Limb (tissue), 2 donors: ENCODE results near the gene CPNE7.

ENCODE experiments used
- DNase-seq, 2 donors: peaks; one replicate each; pipeline ENCODE4 v3.0.0-alpha.2; 2016; ENCODE audit errors: extremely low spot score in 2 of 2

Gene CPNE7

DNA sequence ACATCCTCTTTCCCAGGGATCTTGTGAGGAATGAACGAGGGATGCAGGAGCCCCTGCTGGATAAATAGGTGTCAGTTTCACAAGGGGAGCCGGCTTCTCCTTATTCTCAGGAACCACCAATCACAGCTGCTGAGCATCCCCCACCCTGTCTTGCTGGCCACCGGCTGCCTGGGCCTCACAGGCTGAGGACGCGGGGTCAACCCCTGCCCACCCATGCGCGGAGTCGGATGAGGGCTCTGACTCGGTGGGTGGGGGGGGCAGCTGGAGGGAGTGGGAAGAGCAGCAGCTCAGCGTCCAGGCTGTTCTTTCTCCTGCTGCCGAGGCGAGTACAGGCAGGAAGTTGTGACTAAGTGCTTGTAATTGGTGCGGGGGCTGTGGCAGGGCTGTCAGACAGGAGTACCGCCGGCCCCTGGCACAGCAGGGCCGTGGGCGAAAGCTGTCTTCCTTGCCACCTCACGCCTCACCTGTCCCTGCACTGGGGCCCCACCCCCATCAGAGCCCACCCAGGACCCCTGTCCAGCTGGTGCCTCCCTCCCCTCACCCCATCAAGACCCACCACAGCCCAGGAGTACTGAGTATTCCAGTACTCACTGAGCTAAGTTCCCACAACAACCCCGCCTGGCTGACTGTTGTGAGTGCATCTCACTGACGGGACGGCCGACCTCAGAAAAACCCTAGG, 26.9 kb downstream of the CPNE7 start:
- peak; percentile 24 to 72 for DNase-seq

GRCh38 chr16:89602952-89603590, 27.5 kb downstream of the CPNE7 start:
- no peak for DNase-seq

DNA sequence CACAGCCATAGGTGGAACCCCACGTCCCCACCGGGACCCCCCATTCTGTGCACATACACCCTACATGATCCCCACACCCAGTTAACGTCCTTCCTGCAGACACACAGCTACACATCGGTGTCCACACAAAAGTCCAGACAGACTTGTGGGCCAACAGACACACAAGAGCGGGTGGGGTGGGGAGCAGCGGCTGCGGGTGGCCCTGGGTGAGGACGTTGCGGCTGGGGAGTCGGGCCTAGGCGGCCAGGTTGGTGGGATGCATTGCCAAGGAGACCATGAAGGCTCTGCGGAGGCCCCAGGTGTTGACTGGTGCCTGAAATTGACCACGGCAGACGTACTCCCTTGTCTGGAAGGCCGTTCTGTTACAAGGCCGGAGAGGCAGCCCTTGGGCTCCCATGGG, 29.2 kb downstream of the CPNE7 start:
- no peak for DNase-seq

DNA sequence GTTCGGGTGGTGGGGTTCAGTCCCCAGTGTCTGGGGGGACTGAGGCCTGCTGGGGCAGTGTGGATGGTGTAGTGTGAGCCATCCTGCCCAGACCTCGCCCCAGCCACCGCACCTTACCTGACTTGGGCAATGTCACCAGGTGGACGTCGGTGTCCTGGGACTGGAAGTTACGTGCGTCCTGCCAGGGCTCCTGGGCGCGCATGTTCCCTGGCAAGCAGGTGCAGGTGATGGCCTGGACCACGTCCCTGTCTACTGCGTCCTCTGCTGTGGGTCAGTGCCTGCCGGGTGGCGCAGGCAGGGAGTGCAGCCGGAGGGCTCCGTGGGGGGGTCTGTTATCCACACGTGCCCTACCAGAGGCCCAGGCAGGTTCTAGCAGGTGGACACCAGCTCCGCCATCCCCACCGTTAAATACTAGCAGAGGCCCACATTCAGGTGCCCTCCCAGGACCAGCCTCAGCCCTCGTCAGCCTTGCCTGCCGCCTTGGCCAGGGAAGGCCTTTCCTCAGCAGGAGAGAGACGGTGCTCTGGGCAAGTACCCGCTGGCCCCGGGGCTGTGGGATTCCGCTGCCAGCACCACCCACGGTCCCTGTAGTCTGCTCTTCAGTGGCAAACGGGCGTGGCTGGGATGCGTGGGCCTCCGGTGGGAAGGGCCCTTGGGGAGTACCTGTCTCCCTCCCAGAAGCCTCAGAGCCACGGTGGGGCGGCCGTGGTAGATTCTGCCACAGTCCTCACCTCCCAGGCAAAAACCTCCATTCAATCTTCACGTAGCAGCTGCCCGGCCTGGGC, 29.8 kb downstream of the CPNE7 start:
- DNase-seq = no peak

DNA sequence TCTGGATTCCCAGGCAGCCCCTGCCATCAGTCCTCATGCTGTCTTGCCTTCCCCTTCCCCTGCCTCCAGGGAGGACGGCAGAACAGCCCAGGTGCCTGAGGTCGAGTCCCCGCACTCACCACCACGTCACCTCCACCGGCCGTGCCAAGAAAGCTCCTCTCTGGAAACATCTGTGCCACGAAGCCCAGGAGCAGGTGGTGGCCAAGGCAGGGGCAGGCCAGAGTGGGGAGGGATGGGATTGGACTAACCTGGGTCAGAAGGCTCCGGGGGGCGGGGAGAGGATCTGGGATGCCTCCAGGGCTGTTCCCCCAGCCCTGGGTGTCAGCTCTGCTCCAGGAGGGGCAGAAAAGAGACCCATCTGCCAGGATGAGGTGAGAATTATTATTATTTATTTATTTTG, 30.4 kb downstream of the CPNE7 start:
- DNase-seq = no peak

GRCh38 chr16:89607453-89607852, 31.9 kb downstream of the CPNE7 start:
- DNase-seq = no peak

DNA sequence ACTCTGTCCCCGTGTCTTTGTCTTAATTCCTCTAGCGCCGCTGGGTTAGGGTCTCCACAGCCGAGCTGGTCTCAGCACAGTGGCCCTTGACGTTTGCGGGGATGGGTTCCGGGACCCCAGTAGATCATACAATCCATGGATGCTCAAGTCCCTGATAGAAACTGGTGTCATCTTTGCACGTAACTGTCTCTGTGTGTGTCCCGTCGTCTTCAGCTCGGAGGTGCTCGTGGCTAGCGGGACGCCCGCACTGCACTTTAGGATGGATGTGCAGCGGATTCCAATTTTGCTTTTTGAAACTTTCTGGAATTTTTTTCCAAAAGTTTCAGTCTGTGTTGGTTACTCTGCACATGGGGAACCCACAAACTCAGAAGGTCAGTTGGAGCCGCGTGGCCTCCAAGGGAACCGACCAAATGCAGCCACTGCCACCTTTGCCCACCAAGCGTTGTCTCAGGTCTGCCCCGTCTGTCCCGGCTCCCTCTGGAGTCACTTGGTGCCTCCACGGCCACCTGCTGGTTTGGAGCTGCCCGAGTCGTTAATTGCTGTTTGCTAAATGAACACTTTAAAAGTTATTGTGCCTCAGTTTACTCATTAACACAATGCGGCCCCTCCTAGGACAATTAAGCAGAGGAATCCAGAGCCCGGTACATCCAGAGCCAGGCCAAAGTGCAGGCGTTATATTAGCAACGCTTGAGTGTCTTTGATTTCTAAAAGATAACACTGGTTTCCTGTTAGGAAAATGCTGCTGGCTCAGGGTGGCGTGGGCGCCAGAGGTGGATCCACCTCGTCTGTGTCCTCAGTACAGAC, 32.6 kb downstream of the CPNE7 start:
- no peak for DNase-seq

GRCh38 chr16:89610108-89610453, 34.5 kb downstream of the CPNE7 start:
- DNase-seq = no peak

DNA sequence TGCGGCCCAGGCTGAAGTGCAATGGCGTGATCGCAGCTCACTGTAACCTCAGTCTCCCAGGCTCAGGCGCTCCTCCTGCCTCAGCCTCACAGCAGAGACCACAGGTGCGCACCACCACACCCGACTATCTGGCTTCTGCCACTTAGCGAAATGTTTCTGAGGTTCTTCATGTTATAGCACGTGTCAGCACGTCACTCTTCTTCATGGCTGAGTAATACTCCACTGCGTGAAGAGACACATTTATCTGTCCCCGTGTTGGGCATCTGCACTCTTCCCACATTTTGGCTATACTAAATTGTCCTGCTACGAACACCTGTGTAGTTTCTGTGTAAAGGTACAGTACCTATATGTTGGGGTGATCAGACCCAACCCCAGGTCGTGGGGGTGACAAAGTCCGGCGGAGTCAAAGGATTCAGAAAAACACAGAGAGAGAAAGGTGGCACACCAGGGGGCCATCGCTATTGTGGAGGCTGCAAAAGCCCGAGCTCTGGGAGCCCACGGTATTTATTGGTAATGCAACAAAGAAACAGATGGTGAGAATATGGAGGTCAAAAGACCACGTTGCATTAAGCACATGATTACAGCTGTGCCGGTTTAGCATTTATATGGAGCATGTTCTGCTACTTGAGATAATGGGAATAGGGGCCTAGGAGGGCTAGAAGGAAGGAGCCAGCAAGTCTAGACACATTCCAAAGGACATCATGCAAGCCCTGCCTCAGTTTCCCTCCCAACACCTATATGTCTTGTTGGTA, 37.0 kb downstream of the CPNE7 start:
- no peak for DNase-seq

DNA sequence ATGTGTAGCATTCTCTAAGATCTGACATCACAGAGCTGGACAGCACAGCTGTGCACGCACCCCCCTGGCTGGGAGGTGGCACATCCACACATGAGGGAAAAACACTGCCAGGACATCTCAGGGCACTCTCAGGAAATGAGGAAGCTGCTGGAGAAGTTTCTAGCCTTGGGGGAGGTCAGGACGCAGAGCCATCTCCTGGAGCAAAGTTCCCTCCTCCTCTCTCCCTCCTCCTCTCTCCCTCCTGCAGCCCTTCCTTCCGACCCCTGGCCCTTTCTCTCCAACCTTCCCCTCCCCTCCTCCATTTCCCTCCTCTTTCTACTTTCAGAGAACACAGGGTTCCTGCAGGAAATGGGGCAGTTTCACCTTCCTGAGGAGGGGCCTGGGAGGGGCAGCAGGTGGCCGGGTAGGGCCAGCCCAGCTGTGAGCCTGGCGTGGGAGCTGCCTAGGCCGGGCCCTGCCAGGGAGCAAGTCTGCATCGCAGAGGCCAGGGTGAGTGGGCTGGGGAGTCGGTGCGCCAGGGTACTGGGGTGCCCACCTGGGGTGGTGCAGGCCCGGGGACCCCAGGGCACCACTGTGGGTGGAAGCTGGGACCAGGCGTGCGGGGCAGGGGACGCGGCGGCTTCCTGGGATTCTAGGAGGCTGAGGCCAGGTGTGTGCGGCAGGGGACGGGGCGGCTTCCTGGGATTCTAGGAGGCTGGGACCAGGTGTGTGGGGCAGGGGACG, 37.8 kb downstream of the CPNE7 start, which contains the start of gene DPEP1:
DPEP1 (plus strand) TSS at position 412 of the 723 bp plus-strand sequence. CDS start 16,769 bp downstream, outside the sequence.
- no peak for DNase-seq

DNA sequence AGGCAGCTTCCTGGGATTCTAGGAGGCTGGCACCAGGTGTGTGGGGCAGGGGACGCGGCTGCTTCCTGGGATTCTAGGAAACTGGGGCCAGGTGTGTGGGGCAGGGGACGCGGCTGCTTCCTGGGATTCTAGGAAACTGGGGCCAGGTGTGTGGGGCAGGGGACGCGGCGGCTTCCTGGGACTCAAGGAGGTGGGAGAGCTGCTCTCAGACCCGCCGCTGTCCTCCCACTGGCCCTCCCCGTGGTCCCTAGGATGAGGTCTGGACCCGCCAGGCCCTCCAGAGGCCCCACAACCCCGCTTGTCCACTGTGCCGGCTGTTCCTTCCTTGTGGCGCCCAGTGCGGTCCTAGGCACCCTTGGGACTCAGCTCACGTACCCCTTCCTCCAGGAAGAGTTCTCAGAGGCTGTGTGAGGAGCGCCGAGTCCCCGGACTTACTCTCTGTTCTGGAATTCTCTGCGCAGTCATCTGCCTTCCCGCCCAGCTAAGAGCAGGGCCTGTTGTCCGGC, 38.4 kb downstream of the CPNE7 start:
- no peak for DNase-seq

DNA sequence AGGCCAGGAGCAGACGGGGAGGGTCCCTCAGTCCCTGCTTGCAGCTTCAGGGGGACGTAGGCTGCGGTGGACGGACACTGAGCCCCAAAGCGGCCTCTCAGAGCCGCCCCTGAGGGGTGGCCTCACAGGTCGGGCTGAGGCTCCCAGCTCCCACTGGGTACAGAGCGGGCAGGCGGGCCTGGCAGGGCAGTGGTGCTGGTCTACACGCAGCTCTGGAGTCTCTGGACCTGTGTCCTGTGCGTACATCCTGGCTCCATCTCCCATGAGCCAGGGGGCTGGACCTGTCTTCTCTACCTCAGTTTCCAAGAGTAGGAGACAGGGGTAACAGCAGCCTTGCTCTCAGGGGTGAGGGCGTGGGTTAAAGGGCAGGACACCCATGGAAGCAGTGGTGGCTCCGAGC, 39.6 kb downstream of the CPNE7 start:
- no peak for DNase-seq

- DNase-seq = no peak
These were observed 40.1 kb downstream of the CPNE7 start for GRCh38 chr16:89615596-89616090.

DNA sequence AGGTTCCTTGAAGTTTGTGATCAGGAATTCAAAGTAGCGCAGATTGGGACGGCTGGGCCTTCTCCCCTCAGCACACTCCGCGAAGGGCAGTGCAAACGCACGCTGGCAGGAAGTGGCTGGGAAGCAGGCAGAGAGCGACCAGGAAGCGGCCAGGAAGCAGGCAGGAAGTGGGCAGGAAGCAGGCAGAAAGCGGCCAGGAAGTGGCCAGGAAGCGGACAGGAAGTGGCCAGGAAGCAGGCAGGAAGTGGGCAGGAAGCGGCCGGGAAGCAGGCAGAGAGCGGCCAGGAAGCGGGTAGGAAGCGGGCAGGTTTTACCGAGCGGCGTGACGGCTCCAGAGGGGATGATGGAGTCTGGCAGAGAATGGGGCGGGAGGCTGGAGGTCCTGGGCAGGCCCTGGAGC, 41.1 kb downstream of the CPNE7 start:
- DNase-seq = no peak

- no peak for DNase-seq
These were observed 41.5 kb downstream of the CPNE7 start for GRCh38 chr16:89617036-89617435.

GRCh38 chr16:89618109-89618998, 42.8 kb downstream of the CPNE7 start:
- DNase-seq = no peak

DNA sequence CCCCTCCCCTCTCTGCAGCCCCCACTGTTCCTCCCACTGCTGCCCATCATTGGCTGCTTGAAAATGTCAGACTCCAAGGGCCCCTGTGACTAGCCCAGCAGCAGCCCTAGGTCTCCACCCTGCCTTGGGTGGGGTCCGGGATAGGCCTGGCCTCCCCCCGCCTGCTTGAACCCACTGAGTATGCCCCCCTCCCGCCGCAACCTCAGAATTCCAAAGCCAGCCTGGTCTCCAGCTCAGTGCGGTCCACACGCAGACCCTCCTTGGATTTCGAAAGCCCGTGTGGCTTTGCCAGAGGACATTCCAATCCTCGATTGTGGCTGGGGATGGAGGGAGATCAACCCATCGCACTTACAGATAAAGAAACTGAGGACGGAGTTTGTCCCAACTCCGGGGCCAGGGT, 44.3 kb downstream of the CPNE7 start:
- DNase-seq = no peak

DNA sequence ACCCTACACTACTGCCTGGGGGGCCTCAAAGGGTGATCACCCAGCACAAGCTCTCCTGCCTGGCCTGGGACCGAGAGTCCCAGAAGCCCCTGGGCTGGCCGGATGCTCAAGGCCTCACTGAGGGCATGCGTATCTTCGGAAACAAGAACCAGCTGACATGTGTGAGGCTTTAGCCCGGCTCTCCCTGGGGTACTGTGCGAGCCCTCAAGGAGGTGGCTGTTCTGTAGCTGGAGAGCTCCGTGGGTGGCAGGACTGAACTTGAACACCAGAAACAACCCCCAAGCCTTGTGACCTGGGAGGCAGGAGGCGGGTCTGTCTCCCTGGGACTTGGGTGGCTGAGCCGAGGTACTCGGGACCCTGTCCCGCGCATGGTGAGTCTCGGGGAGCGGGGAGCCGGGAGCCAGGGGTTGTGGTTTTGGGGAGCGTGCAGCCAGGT, 44.9 kb downstream of the CPNE7 start:
- no peak for DNase-seq

DNA sequence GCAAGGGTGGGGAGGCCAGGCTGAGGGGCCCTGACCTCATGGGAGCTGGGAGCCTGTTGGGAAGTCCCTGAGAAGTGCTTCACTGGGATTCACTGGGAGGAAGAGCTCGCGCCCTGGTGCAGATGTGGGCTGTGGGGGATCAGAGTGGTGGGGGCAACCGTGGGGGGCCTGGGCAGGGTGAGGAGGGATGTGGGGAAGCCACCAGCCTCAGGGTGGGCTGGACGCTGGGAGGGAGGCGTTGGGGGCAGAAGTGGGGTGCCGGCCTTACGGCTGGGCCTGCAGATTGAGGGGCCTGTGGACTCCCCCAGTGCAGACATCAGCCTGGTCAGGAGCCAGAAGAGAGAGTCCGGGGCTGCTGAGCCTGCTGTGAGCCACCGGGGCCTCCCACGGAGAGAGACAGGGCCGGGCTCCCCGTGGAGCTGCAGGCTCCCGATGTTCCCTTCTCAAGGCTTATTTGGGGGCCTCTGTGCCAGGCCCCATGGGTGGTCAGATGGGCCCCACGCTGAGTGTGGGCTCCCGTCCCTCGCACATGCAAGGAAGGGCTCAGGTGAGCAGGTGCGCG, 45.7 kb downstream of the CPNE7 start:
- no peak for DNase-seq
